Measurements from ENCODE around the gene TNFRSF25.
"Not testable (repeated sequence)": the region's sequence is repeated elsewhere in the genome, so short reads cannot be mapped to it uniquely, and the experiment has no call there.

TNFRSF25 gene

DNA sequence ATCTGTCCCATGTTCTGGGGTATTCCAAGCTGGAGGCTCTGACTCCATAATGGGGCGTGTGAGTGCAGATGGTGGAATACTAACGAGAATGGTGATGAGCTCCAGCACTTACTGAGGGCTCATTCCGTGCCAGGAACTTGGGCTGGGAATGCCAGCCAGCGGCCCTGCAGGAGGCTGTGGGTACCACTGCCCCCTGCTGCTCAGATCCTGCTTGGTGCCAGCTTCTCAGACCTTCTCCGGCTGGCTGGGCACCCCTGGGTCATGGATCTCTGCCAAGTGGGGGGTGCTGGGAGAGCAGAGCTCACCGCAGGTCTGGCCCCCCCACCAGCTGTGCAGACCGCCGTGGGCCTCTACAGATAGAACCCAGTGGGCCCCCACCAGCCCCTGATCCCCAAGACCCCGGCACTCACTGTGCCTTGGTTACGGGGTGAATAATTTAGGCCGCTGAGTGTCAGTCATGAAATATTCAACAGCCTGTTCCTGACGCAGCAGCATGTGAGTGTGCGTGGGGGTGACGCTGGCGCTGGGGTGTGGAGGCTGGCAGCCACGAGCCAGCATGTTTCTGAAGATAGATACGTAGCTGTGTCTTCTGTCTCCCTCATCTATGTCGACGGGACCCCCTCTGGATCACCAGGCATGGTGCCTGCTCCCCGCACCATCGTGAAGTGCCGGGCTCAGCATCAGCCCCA, 28.8 kb downstream of the TNFRSF25 start:
- TF ChIP-seq, protein P1, sequence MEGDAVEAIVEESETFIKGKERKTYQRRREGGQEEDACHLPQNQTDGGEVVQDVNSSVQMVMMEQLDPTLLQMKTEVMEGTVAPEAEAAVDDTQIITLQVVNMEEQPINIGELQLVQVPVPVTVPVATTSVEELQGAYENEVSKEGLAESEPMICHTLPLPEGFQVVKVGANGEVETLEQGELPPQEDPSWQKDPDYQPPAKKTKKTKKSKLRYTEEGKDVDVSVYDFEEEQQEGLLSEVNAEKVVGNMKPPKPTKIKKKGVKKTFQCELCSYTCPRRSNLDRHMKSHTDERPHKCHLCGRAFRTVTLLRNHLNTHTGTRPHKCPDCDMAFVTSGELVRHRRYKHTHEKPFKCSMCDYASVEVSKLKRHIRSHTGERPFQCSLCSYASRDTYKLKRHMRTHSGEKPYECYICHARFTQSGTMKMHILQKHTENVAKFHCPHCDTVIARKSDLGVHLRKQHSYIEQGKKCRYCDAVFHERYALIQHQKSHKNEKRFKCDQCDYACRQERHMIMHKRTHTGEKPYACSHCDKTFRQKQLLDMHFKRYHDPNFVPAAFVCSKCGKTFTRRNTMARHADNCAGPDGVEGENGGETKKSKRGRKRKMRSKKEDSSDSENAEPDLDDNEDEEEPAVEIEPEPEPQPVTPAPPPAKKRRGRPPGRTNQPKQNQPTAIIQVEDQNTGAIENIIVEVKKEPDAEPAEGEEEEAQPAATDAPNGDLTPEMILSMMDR (IDR thresholded peaks at IDR 0.05; ENCODE audit: low read length), result peak; percentile 34
- not testable (repeated sequence) for H2AFZ ChIP-seq (ENCODE audit: low read length); H3K4me2 ChIP-seq (ENCODE audit: low read length); H3K27me3 ChIP-seq (ENCODE audit: insufficient read depth, low read length); H3K9me2 ChIP-seq (ENCODE audit: low read depth, low read length); H3F3A ChIP-seq (ENCODE audit: insufficient read depth, low read length); H3K79me2 ChIP-seq (ENCODE audit: insufficient read depth, low read length); H3K27ac ChIP-seq (ENCODE audit: low read depth, low read length, poor library complexity, severe bottlenecking); H3K36me3 ChIP-seq (ENCODE audit: insufficient read depth, low read length); H3K4me1 ChIP-seq (ENCODE audit: insufficient read depth, low read length, severe bottlenecking); H4K20me1 ChIP-seq (ENCODE audit: insufficient read depth, low read length); H3K9me3 ChIP-seq (ENCODE audit: low read length); H3K9ac ChIP-seq (ENCODE audit: low read length); H3K4me3 ChIP-seq (ENCODE audit: low read depth, low read length, poor library complexity, severe bottlenecking)

- not testable (repeated sequence) for H3K27me3 ChIP-seq (ENCODE audit: insufficient read depth, low read length); H4K20me1 ChIP-seq (ENCODE audit: insufficient read depth, low read length); H3K79me2 ChIP-seq (ENCODE audit: insufficient read depth, low read length); H2AFZ ChIP-seq (ENCODE audit: low read length); H3K4me2 ChIP-seq (ENCODE audit: low read length); H3K9me3 ChIP-seq (ENCODE audit: low read length); H3F3A ChIP-seq (ENCODE audit: insufficient read depth, low read length); H3K36me3 ChIP-seq (ENCODE audit: insufficient read depth, low read length); H3K4me1 ChIP-seq (ENCODE audit: insufficient read depth, low read length, severe bottlenecking); H3K4me3 ChIP-seq (ENCODE audit: low read depth, low read length, poor library complexity, severe bottlenecking); H3K9me2 ChIP-seq (ENCODE audit: low read depth, low read length); H3K9ac ChIP-seq (ENCODE audit: low read length); H3K27ac ChIP-seq (ENCODE audit: low read depth, low read length, poor library complexity, severe bottlenecking)
Measured at GRCh38 chr1:6436277-6436676, 29.7 kb downstream of the TNFRSF25 start.

- Histone ChIP-seq H3K27me3 (ENCODE audit: insufficient read depth, low read length) (peaks cover 5% of the 10 kb centered on the region; the same call in 1 of the 2 replicates), H3K9me2 (ENCODE audit: low read depth, low read length) (no peaks in the 10 kb centered on the region), H3K4me2 (ENCODE audit: low read length) (no peak overlapping the region), H3K9me3 (ENCODE audit: low read length) (no peaks in the 10 kb centered on the region), H3K9ac (ENCODE audit: low read length) (no peak overlapping the region), H3K27ac (ENCODE audit: low read depth, low read length, poor library complexity, severe bottlenecking) (no peak overlapping the region), H3K4me3 (ENCODE audit: low read depth, low read length, poor library complexity, severe bottlenecking) (no peak overlapping the region), H3F3A (ENCODE audit: insufficient read depth, low read length) (no peaks in the 10 kb centered on the region), H2AFZ (ENCODE audit: low read length) (no peak overlapping the region), H3K36me3 (ENCODE audit: insufficient read depth, low read length) (no peaks in the 10 kb centered on the region), H3K79me2 (ENCODE audit: insufficient read depth, low read length) (no peaks in the 10 kb centered on the region), H3K4me1 (ENCODE audit: insufficient read depth, low read length, severe bottlenecking) (no peaks in the 10 kb centered on the region), H4K20me1 (ENCODE audit: insufficient read depth, low read length) (no peaks in the 10 kb centered on the region)
- TF ChIP-seq, protein P1 (IDR thresholded peaks at IDR 0.05; ENCODE audit: low read length), result no peak
- TF ChIP-seq EZH2 (IDR thresholded peaks at IDR 0.05; ENCODE audit: borderline replicate concordance, low read length), result no peak
Measured at GRCh38 chr1:6435547-6435946, 30.4 kb downstream of the TNFRSF25 start.

- no peaks in the 10 kb centered on the region for H3K9me3 ChIP-seq (ENCODE audit: low read length)
- TF ChIP-seq, protein P1 (IDR thresholded peaks at IDR 0.05; ENCODE audit: low read length), result no peak
- TF ChIP-seq EZH2 (IDR thresholded peaks at IDR 0.05; ENCODE audit: borderline replicate concordance, low read length), result no peak
- H3K4me2 ChIP-seq (ENCODE audit: low read length), result no peak overlapping the region
- H3K79me2 ChIP-seq (ENCODE audit: insufficient read depth, low read length), result no peaks in the 10 kb centered on the region
- no peaks in the 10 kb centered on the region for H4K20me1 ChIP-seq (ENCODE audit: insufficient read depth, low read length)
- no peaks in the 10 kb centered on the region for H3K36me3 ChIP-seq (ENCODE audit: insufficient read depth, low read length)
- peaks cover 5% of the 10 kb centered on the region; the same call in 1 of the 2 replicates for H3K27me3 ChIP-seq (ENCODE audit: insufficient read depth, low read length)
- H3K4me1 ChIP-seq (ENCODE audit: insufficient read depth, low read length, severe bottlenecking), result no peaks in the 10 kb centered on the region
- no peak overlapping the region for H3K9ac ChIP-seq (ENCODE audit: low read length)
- no peak overlapping the region for H3K27ac ChIP-seq (ENCODE audit: low read depth, low read length, poor library complexity, severe bottlenecking)
- H2AFZ ChIP-seq (ENCODE audit: low read length), result no peak overlapping the region
- H3K9me2 ChIP-seq (ENCODE audit: low read depth, low read length), result no peaks in the 10 kb centered on the region
- H3F3A ChIP-seq (ENCODE audit: insufficient read depth, low read length), result no peaks in the 10 kb centered on the region
- H3K4me3 ChIP-seq (ENCODE audit: low read depth, low read length, poor library complexity, severe bottlenecking), result no peak overlapping the region
Measured at GRCh38 chr1:6435129-6435528, 30.8 kb downstream of the TNFRSF25 start.

Measured in OCI-LY1 (cell line).